Activated T-helper 17 cell treated with anti-CD3 and anti-CD28 coated beads, Interleukin-2, amount 50 U/mL, for 72 hours (primary cell): Measurements from ENCODE around the gene THBS2. TPM values are rescaled to one million over a fixed set of nuclear protein-coding genes. Genes with fewer than 3 reads are reported as not detected.
"Not testable (repeated sequence)": the region's sequence is repeated elsewhere in the genome, so short reads cannot be mapped to it uniquely, and the experiment has no call there.

ENCODE experiments used
- ATAC-seq: fragments of 150-1000 bp; cut with Tn5 transposase; replicated peaks from 2 replicates; pipeline ENCODE4 v1.10.0; 2021; ENCODE audit warnings: mild to moderate bottlenecking, moderate library complexity
- H3K27ac Mint-ChIP-seq: one replicate; pipeline ENCODE4 v1.8.0; 2022; ENCODE audit warnings: mixed read lengths
- H3K27me3 Mint-ChIP-seq: one replicate; pipeline ENCODE4 v1.8.0; 2022; ENCODE audit warnings: mixed read lengths
- H3K36me3 Mint-ChIP-seq: one replicate; pipeline ENCODE4 v1.8.0; 2022; ENCODE audit warnings: low read depth, mild to moderate bottlenecking, mixed read lengths
- H3K4me1 Mint-ChIP-seq: one replicate; pipeline ENCODE4 v1.8.0; 2022; ENCODE audit warnings: mixed read lengths
- H3K4me3 Mint-ChIP-seq: one replicate; pipeline ENCODE4 v1.8.0; 2022; ENCODE audit warnings: mild to moderate bottlenecking, mixed read lengths
- H3K9me3 Mint-ChIP-seq: one replicate; pipeline ENCODE4 v1.8.0; 2022; ENCODE audit warnings: mixed read lengths
- total RNA-seq, 2 donors: library from RNA; stranded (reverse); gene quantifications; one replicate each; pipeline ENCODE4 v1.2.3, GENCODE V29; 2022

Gene THBS2
- total RNA-seq, 2 donors from 2014 or later, result not detected

GRCh38 chr6:169266261-169266660 is 12.6 kb upstream of the THBS2 start:
- peaks cover 4% of the 10 kb centered on the region for H3K27me3 Mint-ChIP-seq
- H3K27ac Mint-ChIP-seq, result no peak overlapping the region

GRCh38 chr6:169265486-169266131 is 12.0 kb upstream of the THBS2 start:
- H3K27ac Mint-ChIP-seq, result no peak overlapping the region

More at GRCh38 chr6:169266261-169266660, 12.6 kb upstream of the THBS2 start:
- no peak for ATAC-seq
- H3K4me1 Mint-ChIP-seq, result no peaks in the 10 kb centered on the region
- H3K36me3 Mint-ChIP-seq, result no peaks in the 10 kb centered on the region
- no peak overlapping the region for H3K4me3 Mint-ChIP-seq
- no peaks in the 10 kb centered on the region for H3K9me3 Mint-ChIP-seq

DNA sequence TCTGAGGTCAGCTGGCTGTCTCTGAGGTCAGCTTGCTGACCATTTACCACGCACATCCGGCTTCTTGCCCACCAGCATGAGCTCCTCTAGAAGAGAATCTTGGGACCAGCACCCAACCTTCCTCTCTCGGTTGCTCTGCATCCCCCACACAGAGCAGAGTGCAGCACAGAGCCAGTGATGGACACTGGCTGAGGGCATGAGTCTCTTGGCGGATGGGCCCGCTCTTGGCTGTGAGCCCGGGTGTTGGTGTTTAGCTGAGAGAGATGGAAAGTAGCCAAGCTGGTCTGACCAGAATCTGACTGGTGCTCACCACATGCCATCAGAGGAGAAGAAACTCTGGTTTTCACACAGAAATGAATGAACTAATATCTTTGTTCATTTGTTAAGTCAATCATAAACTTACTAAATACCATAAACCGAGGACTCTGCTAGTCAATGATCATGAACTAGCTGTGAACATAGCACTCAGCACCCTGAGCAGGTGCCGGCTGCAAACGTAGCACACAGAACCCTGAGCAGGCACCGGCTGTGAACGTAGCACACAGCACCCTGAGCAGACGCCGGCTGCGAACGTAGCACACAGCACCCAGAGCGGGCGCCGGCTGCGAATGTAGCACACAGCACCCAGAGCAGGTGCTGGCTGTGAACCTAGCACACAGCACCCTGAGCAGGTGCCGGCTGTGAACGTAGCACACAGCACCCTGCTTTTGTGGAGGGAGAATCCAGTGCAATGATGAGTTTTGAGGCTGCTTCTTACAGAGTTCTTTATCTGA is 10.4 kb upstream of the THBS2 start:
- no peaks in the 10 kb centered on the region for H3K36me3 Mint-ChIP-seq
- ATAC-seq, result no peak
- H3K4me1 Mint-ChIP-seq, result no peaks in the 10 kb centered on the region
- no peak overlapping the region for H3K27ac Mint-ChIP-seq
- peaks cover 4% of the 10 kb centered on the region for H3K27me3 Mint-ChIP-seq
- no peaks in the 10 kb centered on the region for H3K9me3 Mint-ChIP-seq
- H3K4me3 Mint-ChIP-seq, result no peak overlapping the region

More at GRCh38 chr6:169265486-169266131, 12.0 kb upstream of the THBS2 start:
- no peaks in the 10 kb centered on the region for H3K36me3 Mint-ChIP-seq
- H3K9me3 Mint-ChIP-seq, result no peaks in the 10 kb centered on the region
- no peak overlapping the region for H3K4me3 Mint-ChIP-seq
- H3K4me1 Mint-ChIP-seq, result no peaks in the 10 kb centered on the region
- no peak for ATAC-seq
- peaks cover 4% of the 10 kb centered on the region for H3K27me3 Mint-ChIP-seq

- Mint-ChIP-seq H3K27ac (no peak overlapping the region), H3K4me1 (no peaks in the 10 kb centered on the region)
These were observed 9.7 kb upstream of the THBS2 start for GRCh38 chr6:169263374-169263773.

GRCh38 chr6:169262602-169263001 is 9.0 kb upstream of the THBS2 start:
- H3K27ac Mint-ChIP-seq, H3K4me3 Mint-ChIP-seq, H3K36me3 Mint-ChIP-seq, H3K27me3 Mint-ChIP-seq, ATAC-seq, H3K9me3 Mint-ChIP-seq, H3K4me1 Mint-ChIP-seq: not testable (repeated sequence)

More at GRCh38 chr6:169263374-169263773, 9.7 kb upstream of the THBS2 start:
- Mint-ChIP-seq H3K4me3 (no peak overlapping the region), H3K9me3 (no peaks in the 10 kb centered on the region), H3K36me3 (no peaks in the 10 kb centered on the region), H3K27me3 (peaks cover 4% of the 10 kb centered on the region)
- no peak for ATAC-seq

DNA sequence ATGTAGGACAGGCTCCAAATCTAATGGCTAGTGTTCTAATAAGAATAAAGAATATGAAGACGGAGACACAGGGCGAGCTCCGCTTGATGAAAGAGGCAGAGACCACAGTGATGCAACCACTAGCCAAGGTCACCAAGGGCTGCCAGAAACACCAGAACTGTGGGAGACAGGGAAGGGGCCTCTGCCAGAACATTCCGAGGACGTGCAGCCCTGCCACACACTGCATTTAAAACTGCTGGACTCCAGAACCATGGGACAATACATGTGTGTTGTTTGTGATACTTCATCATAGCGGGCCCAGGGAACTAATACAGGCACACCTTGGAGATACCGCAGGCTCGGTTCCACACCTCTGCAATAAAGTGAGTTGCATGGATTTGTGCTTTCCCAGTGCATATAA is 2.9 kb upstream of the THBS2 start:
- Mint-ChIP-seq H3K36me3 (no peaks in the 10 kb centered on the region), H3K4me1 (peaks cover 3% of the 10 kb centered on the region), H3K4me3 (no peak overlapping the region), H3K27ac (no peak overlapping the region), H3K27me3 (peaks cover 50% of the 10 kb centered on the region), H3K9me3 (no peaks in the 10 kb centered on the region)
- ATAC-seq, result no peak

DNA sequence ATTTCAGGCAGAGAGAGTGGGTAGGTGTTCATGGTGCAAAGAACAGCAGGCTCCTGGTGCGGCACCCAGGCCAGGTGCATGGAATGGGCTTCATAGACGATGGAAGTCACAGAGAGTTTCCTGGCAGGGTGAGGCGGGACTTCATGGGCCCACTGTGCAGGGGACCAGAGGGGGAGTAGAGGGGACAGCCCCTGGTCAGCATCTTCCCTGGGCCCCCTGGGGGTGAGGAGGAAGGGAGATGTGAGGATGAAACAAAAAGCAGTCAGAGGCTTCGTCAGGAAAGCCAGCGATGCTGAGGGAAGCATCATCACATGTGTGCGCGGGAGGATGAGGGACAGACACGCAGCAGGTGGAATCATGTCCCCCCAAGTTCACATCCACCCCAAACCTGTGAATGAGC is 2.4 kb upstream of the THBS2 start:
- Mint-ChIP-seq H3K9me3 (no peaks in the 10 kb centered on the region), H3K27me3 (peaks cover 53% of the 10 kb centered on the region), H3K4me3 (no peak overlapping the region), H3K36me3 (no peaks in the 10 kb centered on the region), H3K4me1 (peaks cover 3% of the 10 kb centered on the region), H3K27ac (no peak overlapping the region)
- no peak for ATAC-seq

- ATAC-seq, result no peak
- H3K27ac Mint-ChIP-seq, result no peak overlapping the region
- H3K4me3 Mint-ChIP-seq, result no peak overlapping the region
- peaks cover 3% of the 10 kb centered on the region for H3K4me1 Mint-ChIP-seq
- H3K27me3 Mint-ChIP-seq, result peaks cover 56% of the 10 kb centered on the region
- no peaks in the 10 kb centered on the region for H3K36me3 Mint-ChIP-seq
- no peaks in the 10 kb centered on the region for H3K9me3 Mint-ChIP-seq
These were observed 2.0 kb upstream of the THBS2 start for GRCh38 chr6:169255643-169256042.

GRCh38 chr6:169254456-169255316 is 1.0 kb upstream of the THBS2 start:
- Mint-ChIP-seq H3K36me3 (no peaks in the 10 kb centered on the region), H3K4me1 (peaks cover 3% of the 10 kb centered on the region), H3K27me3 (peaks cover 59% of the 10 kb centered on the region), H3K4me3 (no peak overlapping the region), H3K27ac (no peak overlapping the region), H3K9me3 (no peaks in the 10 kb centered on the region)
- ATAC-seq, result no peak

- H3K9me3 Mint-ChIP-seq, result no peaks in the 10 kb centered on the region
- H3K27me3 Mint-ChIP-seq, result peaks cover 58% of the 10 kb centered on the region
- peak overlapping the region; percentile 31 for H3K4me3 Mint-ChIP-seq
- peaks cover 3% of the 10 kb centered on the region for H3K4me1 Mint-ChIP-seq
- no peaks in the 10 kb centered on the region for H3K36me3 Mint-ChIP-seq
- H3K27ac Mint-ChIP-seq, result no peak overlapping the region
- ATAC-seq, result no peak
These were observed 999 bp downstream of the THBS2 start for GRCh38 chr6:169252505-169253189.

DNA sequence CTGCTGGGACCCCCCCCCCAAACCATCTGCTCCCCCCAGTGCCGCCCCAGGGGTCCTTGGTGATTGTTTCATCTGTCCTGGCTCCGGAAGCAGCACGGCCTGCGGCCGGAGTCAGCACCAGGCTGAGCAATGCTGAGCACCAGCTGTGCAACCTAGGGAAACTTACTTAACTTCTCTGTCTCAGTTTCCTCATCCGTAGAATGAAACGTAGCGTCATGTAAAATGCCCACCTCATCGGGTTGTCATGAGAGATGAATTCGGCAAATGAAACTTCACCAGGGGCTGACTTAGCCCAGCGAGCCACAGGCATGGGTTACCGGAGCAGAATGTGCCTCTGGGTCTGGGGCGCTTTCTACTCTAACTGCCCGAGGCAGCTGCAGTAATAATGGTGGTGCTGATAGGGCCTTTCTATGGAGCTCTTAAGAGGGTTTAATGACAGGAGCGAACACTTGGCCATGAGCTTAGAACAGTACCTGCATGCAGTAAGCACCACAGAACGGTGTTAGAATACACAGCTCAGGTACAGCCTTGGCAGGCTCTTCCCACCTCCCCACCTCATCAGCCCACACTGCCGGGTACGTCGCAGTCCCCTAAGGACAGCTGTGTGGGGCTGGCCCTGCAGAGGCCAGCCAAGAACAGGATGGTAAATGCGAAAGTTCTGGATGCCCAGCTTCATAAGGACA is 1.7 kb downstream of the THBS2 start:
- H3K9me3 Mint-ChIP-seq, result peaks cover 4% of the 10 kb centered on the region
- no peak for ATAC-seq
- H3K36me3 Mint-ChIP-seq, result no peaks in the 10 kb centered on the region
- no peak overlapping the region for H3K27ac Mint-ChIP-seq
- H3K4me1 Mint-ChIP-seq, result peaks cover 3% of the 10 kb centered on the region
- H3K27me3 Mint-ChIP-seq, result peaks cover 53% of the 10 kb centered on the region
- no peak overlapping the region for H3K4me3 Mint-ChIP-seq

- H3K4me3 Mint-ChIP-seq, result no peak overlapping the region
These were observed 2.3 kb downstream of the THBS2 start for GRCh38 chr6:169251371-169251802.

GRCh38 chr6:169250660-169251059 is 3.0 kb downstream of the THBS2 start:
- peaks cover 3% of the 10 kb centered on the region for H3K4me1 Mint-ChIP-seq
- no peak for ATAC-seq
- no peak overlapping the region for H3K27ac Mint-ChIP-seq
- H3K4me3 Mint-ChIP-seq, result no peak overlapping the region
- no peaks in the 10 kb centered on the region for H3K36me3 Mint-ChIP-seq
- H3K27me3 Mint-ChIP-seq, result peaks cover 43% of the 10 kb centered on the region
- H3K9me3 Mint-ChIP-seq, result peaks cover 4% of the 10 kb centered on the region

More at GRCh38 chr6:169251371-169251802, 2.3 kb downstream of the THBS2 start:
- Mint-ChIP-seq H3K4me1 (peaks cover 3% of the 10 kb centered on the region), H3K27ac (no peak overlapping the region), H3K9me3 (peaks cover 4% of the 10 kb centered on the region), H3K36me3 (no peaks in the 10 kb centered on the region), H3K27me3 (peaks cover 51% of the 10 kb centered on the region)
- ATAC-seq, result no peak
